ENCODE measurements around the gene MDM2. TPM values are rescaled to one million over a fixed set of nuclear protein-coding genes. Genes with fewer than 3 reads are reported as not detected.

The MDM2 gene
- total RNA-seq, 1 donor from 2014 or later, result 75.9 TPM

- DNase-seq (ENCODE audit: extremely low spot score in 2 of 2), result no peak
- TF ChIP-seq POLR2A (IDR thresholded peaks at IDR 0.05), result no peak
- no peak for TF ChIP-seq CTCF (IDR thresholded peaks at IDR 0.05)
- no peak for TF ChIP-seq POLR2AphosphoS5 (IDR thresholded peaks at IDR 0.05; ENCODE audit: insufficient read depth in 1 of 2, low read depth in 1 of 2)
- intact Hi-C loops (cut with DNase I), result no loop called here
- Histone ChIP-seq H3K4me3 (no peak overlapping the region), H3K36me3 (peaks cover 4 to 83% of the 10 kb centered on the region in 2 donors), H3K9me3 (no peaks in the 10 kb centered on the region), H3K4me1 (peaks cover 13% of the 10 kb centered on the region), H3K27ac (no peak overlapping the region), H3K27me3 (no peaks in the 10 kb centered on the region)
These were observed 16.7 kb downstream of the MDM2 start for GRCh38 chr12:68824597-68825250.

DNA sequence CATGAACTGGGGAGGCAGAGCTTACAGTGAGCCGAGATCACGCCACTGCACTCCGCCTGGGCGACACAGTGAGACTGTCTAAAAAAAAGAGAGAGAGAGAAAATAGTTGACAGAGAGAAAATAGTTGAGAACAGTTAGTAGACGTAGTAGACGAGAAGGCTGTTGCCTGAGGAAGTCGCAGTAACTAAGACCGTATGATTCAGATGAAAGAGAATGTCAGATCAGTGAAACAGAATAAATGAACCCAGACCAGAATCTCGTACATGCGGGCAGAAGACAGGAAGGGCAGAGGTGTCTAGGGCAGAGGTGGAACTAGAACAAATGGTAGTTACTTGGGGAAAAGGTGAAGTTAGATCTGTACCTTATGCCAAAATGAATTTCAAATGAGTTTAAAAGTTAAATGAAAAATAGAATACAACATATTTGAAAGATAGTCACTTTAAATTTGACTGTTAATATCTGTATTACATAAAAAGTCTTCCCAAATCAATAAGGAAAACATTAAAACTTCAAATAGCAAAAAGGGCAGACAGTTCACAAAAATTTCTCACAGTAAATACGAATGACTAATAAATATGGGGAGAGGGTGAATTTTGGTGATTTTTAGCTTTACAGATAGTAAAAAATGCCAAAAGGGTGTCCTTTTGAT lies 17.7 kb downstream of the MDM2 start:
- TF ChIP-seq POLR2AphosphoS5 (IDR thresholded peaks at IDR 0.05; ENCODE audit: insufficient read depth in 1 of 2, low read depth in 1 of 2) (no peak), POLR2A (IDR thresholded peaks at IDR 0.05) (no peak), CTCF (IDR thresholded peaks at IDR 0.05) (no peak)
- H3K4me3 ChIP-seq, result no peak overlapping the region
- H3K27me3 ChIP-seq, result no peaks in the 10 kb centered on the region
- DNase-seq (ENCODE audit: extremely low spot score in 2 of 2), result no peak
- H3K27ac ChIP-seq, result no peak overlapping the region
- intact Hi-C loops (cut with DNase I), result no loop called here
- peaks cover 13% of the 10 kb centered on the region for H3K4me1 ChIP-seq
- no peaks in the 10 kb centered on the region for H3K9me3 ChIP-seq
- H3K36me3 ChIP-seq, result peaks cover 4 to 85% of the 10 kb centered on the region in 2 donors

DNA sequence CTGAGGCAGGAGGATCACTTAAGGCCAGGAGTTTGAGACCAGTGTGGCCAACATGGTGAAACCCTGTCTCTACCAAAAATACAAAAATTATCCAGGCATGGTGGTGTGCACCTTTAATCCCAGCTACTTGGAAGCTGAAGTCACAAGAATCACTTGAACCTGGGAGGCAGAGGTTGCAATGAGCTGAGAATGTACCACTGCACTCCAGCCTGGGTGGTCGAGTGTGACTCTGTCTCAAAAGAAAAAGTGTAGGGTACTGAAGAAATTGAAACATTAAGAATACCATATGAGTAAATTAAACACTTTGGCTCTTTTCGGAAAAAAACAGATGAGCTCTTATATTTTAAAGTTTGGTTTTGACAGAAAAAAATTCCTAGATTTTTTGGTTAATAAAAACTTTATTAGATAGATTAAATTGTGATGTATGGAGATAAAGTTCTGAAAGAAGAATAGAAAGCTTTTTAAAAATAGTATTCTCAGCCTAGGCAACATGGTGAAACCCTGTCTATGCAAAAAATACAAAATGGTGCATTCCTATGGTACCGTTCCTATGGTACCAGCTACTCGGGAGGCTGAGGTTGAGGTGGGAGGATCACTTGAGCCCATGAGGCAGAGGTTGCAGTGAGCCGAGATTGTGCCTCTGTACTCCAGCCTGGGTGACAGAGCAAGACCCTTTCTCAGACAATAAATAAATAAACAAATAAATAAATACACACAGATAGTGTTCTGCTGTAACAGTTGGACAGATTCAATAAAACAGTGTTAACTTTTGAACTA lies 20.1 kb downstream of the MDM2 start:
- intact Hi-C loops (cut with DNase I), result no loop called here

DNA sequence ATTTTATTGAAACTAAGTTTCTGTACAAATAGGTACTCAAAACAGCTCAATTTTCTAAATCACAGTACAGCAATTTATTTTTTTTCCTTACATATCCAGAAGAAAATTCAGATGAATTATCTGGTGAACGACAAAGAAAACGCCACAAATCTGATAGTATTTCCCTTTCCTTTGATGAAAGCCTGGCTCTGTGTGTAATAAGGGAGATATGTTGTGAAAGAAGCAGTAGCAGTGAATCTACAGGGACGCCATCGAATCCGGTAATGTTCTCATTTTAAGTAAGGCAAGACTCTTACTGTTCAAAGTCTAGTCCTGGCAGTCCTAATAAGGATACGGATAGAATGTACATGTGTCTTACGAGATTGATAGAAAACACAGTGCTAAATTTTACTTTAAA lies 20.7 kb downstream of the MDM2 start:
- Histone ChIP-seq H3K36me3 (peaks cover 0 to 87% of the 10 kb centered on the region in 2 donors), H3K27me3 (no peaks in the 10 kb centered on the region), H3K4me1 (no peaks in the 10 kb centered on the region), H3K9me3 (no peaks in the 10 kb centered on the region), H3K27ac (no peak overlapping the region), H3K4me3 (no peak overlapping the region)
- TF ChIP-seq POLR2AphosphoS5 (IDR thresholded peaks at IDR 0.05; ENCODE audit: insufficient read depth in 1 of 2, low read depth in 1 of 2) (no peak), POLR2A (IDR thresholded peaks at IDR 0.05) (no peak), CTCF (IDR thresholded peaks at IDR 0.05) (no peak)
- no peak for DNase-seq (ENCODE audit: extremely low spot score in 2 of 2)
- intact Hi-C loops (cut with DNase I), result no loop called here

More for the DNA sequence above, 20.1 kb downstream of the MDM2 start:
- Histone ChIP-seq H3K36me3 (peaks cover 4 to 90% of the 10 kb centered on the region in 2 donors), H3K27me3 (no peaks in the 10 kb centered on the region), H3K27ac (no peak overlapping the region), H3K9me3 (no peaks in the 10 kb centered on the region), H3K4me3 (no peak overlapping the region), H3K4me1 (no peaks in the 10 kb centered on the region)
- DNase-seq (ENCODE audit: extremely low spot score in 2 of 2), result no peak
- TF ChIP-seq CTCF (IDR thresholded peaks at IDR 0.05) (no peak), POLR2AphosphoS5 (IDR thresholded peaks at IDR 0.05; ENCODE audit: insufficient read depth in 1 of 2, low read depth in 1 of 2) (no peak), POLR2A (IDR thresholded peaks at IDR 0.05) (no peak)

Data from vagina (tissue), 2 donors.